IMR-90 (cell line): ENCODE data around the gene ATG10. TPM values are rescaled to one million over a fixed set of nuclear protein-coding genes. Genes with fewer than 3 reads are reported as not detected.

Source experiments
- ATAC-seq: fragments of 200-7000 bp; cut with Tn5 transposase; 2 replicates; pipeline ENCODE4 v1.9.1; 2020; ENCODE audit warnings: low read depth, mild to moderate bottlenecking, moderate library complexity
- BruUV-seq: library from RNA; stranded (reverse); fragments of 400-500 nt; replicated peaks from 2 replicates; lab custom pipeline; 2021; lab: Mats Ljungman, UMichigan
- CTCF ChIA-PET: fragments of 300-600 bp; formaldehyde crosslinking; extraction: SDS; loops from one replicate; lab custom pipeline; 2021; ENCODE audit warnings: antibody characterized with exemption; lab: Yijun Ruan, JAX
- POLR2A ChIA-PET: fragments of 300-600 bp; sonication (Branson Sonifier 250); formaldehyde crosslinking; loops from one replicate; lab custom pipeline; 2022; ENCODE audit warnings: antibody characterized with exemption; ENCODE audit not compliant: unreplicated experiment; lab: Charles Lee
- DNase-seq: peaks from one replicate; pipeline ENCODE4 v3.0.0; 2013
- H2AFZ ChIP-seq: replicated peaks from 2 replicates; pipeline ENCODE3; 2013; ENCODE audit warnings: low read length, mild to moderate bottlenecking; ENCODE audit not compliant: poor library complexity
- H2AK5ac ChIP-seq: 2 replicates; pipeline ENCODE4 v1.6.1; 2013; ENCODE audit warnings: low read depth, low read length, inconsistent platforms
- H2AK9ac ChIP-seq: replicated peaks from 2 replicates; pipeline ENCODE3; 2013; ENCODE audit warnings: mild to moderate bottlenecking, low read depth, low read length, moderate library complexity; ENCODE audit not compliant: poor library complexity
- H2BK120ac ChIP-seq: 2 replicates; pipeline ENCODE4 v1.6.1; 2013; ENCODE audit warnings: low read depth, low read length, inconsistent platforms
- H2BK15ac ChIP-seq: 3 replicates; pipeline ENCODE4 v1.6.1; 2013; ENCODE audit warnings: low read depth, low read length, inconsistent platforms
- H2BK20ac ChIP-seq: 2 replicates; pipeline ENCODE4 v1.6.1; 2013; ENCODE audit warnings: low read depth, mild to moderate bottlenecking, inconsistent platforms, low read length, moderate library complexity
- H2BK5ac ChIP-seq: 2 replicates; pipeline ENCODE4 v1.6.1; 2013; ENCODE audit warnings: mild to moderate bottlenecking, low read depth, low read length, inconsistent platforms; ENCODE audit not compliant: poor library complexity, severe bottlenecking
- H3K14ac ChIP-seq: replicated peaks from 2 replicates; pipeline ENCODE4 v1.6.1; 2013; ENCODE audit warnings: low read depth, low read length, inconsistent platforms
- H3K18ac ChIP-seq: 2 replicates; pipeline ENCODE4 v1.6.1; 2013; ENCODE audit warnings: low read depth, low read length, control low read depth
- H3K23ac ChIP-seq: 2 replicates; pipeline ENCODE4 v1.6.1; 2013; ENCODE audit warnings: low read depth, low read length, inconsistent platforms
- H3K27ac ChIP-seq: 2 replicates; pipeline ENCODE4 v1.5.1; 2013; ENCODE audit warnings: mild to moderate bottlenecking, control low read depth, low read length; ENCODE audit not compliant: insufficient read depth
- H3K27me3 ChIP-seq: 2 replicates; pipeline ENCODE4 v1.6.1; 2013; ENCODE audit warnings: low read length; ENCODE audit not compliant: control insufficient read depth, insufficient read depth
- H3K36me3 ChIP-seq: 2 replicates; pipeline ENCODE4 v1.6.1; 2013; ENCODE audit warnings: low read length, mixed read lengths; ENCODE audit not compliant: control insufficient read depth, insufficient read depth
- H3K4ac ChIP-seq: 2 replicates; pipeline ENCODE4 v1.6.1; 2013; ENCODE audit warnings: low read depth, low read length, inconsistent platforms
- H3K4me1 ChIP-seq: 2 replicates; pipeline ENCODE4 v1.6.1; 2013; ENCODE audit warnings: low read length, mixed read lengths; ENCODE audit not compliant: control insufficient read depth, insufficient read depth
- H3K4me2 ChIP-seq: 2 replicates; pipeline ENCODE4 v1.6.1; 2013; ENCODE audit warnings: low read depth, mild to moderate bottlenecking, control low read depth, low read length, moderate library complexity
- H3K4me3 ChIP-seq: 2 replicates; pipeline ENCODE4 v1.5.1; 2013; ENCODE audit warnings: low read depth, mild to moderate bottlenecking, control low read depth, low read length, moderate library complexity; ENCODE audit not compliant: insufficient read depth
- H3K56ac ChIP-seq: 2 replicates; pipeline ENCODE4 v1.6.1; 2013; ENCODE audit warnings: low read length, inconsistent platforms; ENCODE audit not compliant: insufficient read depth; ENCODE audit errors: extremely low read depth
- H3K79me1 ChIP-seq, 2 experiments: 2 replicates each; pipeline ENCODE4 v1.6.1; 2013; ENCODE audit warnings: low read length in 2 of 2, inconsistent platforms in 1 of 2, low read depth in 1 of 2
- H3K9ac ChIP-seq: 2 replicates; pipeline ENCODE4 v1.6.1; 2013; ENCODE audit warnings: low read depth, low read length, control low read depth
- H3K9me1 ChIP-seq: 2 replicates; pipeline ENCODE4 v1.6.1; 2013; ENCODE audit warnings: low read length, inconsistent platforms; ENCODE audit not compliant: insufficient read depth
- H3K9me3 ChIP-seq: 2 replicates; pipeline ENCODE4 v1.6.1; 2013; ENCODE audit warnings: low read length; ENCODE audit not compliant: control insufficient read depth, insufficient read depth
- H4K20me1 ChIP-seq: 2 replicates; pipeline ENCODE4 v1.6.1; 2013; ENCODE audit warnings: low read length, inconsistent platforms; ENCODE audit not compliant: insufficient read depth
- H4K5ac ChIP-seq: 2 replicates; pipeline ENCODE4 v1.6.1; 2013; ENCODE audit warnings: mild to moderate bottlenecking, low read depth, low read length, control low read depth
- H4K8ac ChIP-seq, 2 experiments: 2 replicates each; pipeline ENCODE4 v1.6.1; 2013; ENCODE audit warnings: low read depth in 2 of 2, low read length in 2 of 2, control low read depth in 1 of 2, inconsistent platforms in 1 of 2
- H4K91ac ChIP-seq: 2 replicates; pipeline ENCODE4 v1.6.1; 2013; ENCODE audit warnings: low read depth, low read length, inconsistent platforms; ENCODE audit not compliant: insufficient read depth
- BHLHE40 ChIP-seq: fragments of 150-350 bp; IDR thresholded peaks from 2 replicates; pipeline ENCODE4 v1.6.1; 2016; ENCODE audit warnings: mild to moderate bottlenecking, low read depth, low read length
- CEBPB ChIP-seq: IDR thresholded peaks from 2 replicates; pipeline ENCODE4 v1.6.1; 2012; ENCODE audit warnings: low read depth, low read length, improper control_type of control experiment
- CHD1 ChIP-seq: IDR thresholded peaks from 2 replicates; pipeline ENCODE4 v1.6.1; 2012; ENCODE audit warnings: low read depth, low read length, improper control_type of control experiment
- FOS ChIP-seq: fragments of 150-350 bp; IDR thresholded peaks from 2 replicates; pipeline ENCODE4 v1.6.1; 2016; ENCODE audit warnings: low read depth, low read length
- MAFK ChIP-seq: IDR thresholded peaks from 2 replicates; pipeline ENCODE4 v1.6.1; 2012; ENCODE audit warnings: low read depth, low read length, improper control_type of control experiment
- MAZ ChIP-seq: IDR thresholded peaks from 2 replicates; pipeline ENCODE4 v1.6.1; 2012; ENCODE audit warnings: low read depth, mild to moderate bottlenecking, low read length, improper control_type of control experiment, moderate library complexity, borderline replicate concordance
- MXI1 ChIP-seq: IDR thresholded peaks from 2 replicates; pipeline ENCODE4 v1.6.1; 2012; ENCODE audit warnings: low read depth, mild to moderate bottlenecking, low read length, moderate library complexity, borderline replicate concordance
- NFE2L2 ChIP-seq: fragments of 150-350 bp; IDR thresholded peaks from 2 replicates; pipeline ENCODE4 v1.6.1; 2016; ENCODE audit warnings: low read depth, mild to moderate bottlenecking, low read length
- POLR2A ChIP-seq: IDR thresholded peaks from 2 replicates; pipeline ENCODE4 v1.6.1; 2012; ENCODE audit warnings: mild to moderate bottlenecking, low read depth, low read length
- RAD21 ChIP-seq: IDR thresholded peaks from 2 replicates; pipeline ENCODE4 v1.6.1; 2012; ENCODE audit warnings: low read length, improper control_type of control experiment
- RCOR1 ChIP-seq: IDR thresholded peaks from 2 replicates; pipeline ENCODE4 v1.6.1; 2012; ENCODE audit warnings: mild to moderate bottlenecking, low read length, improper control_type of control experiment; ENCODE audit not compliant: insufficient replicate concordance
- RFX5 ChIP-seq: IDR thresholded peaks from 2 replicates; pipeline ENCODE4 v1.8.0; 2012; ENCODE audit warnings: low read depth, mild to moderate bottlenecking, low read length, moderate library complexity
- SMC3 ChIP-seq: fragments of 150-350 bp; IDR thresholded peaks from 2 replicates; pipeline ENCODE4 v1.6.1; 2016; ENCODE audit warnings: low read depth, mild to moderate bottlenecking, antibody characterized with exemption, low read length, moderate library complexity
- WGBS, 2 experiments: methylation state at CpG; one replicate each; pipeline versions ENCODE4 v1.1.5 to v1.1.7; 2013; ENCODE audit warnings: missing lambda C conversion rate in 2 of 2; ENCODE audit not compliant: insufficient read length in 1 of 2; ENCODE audit errors: extremely low coverage in 2 of 2; 5-methylcytosine and 5-hydroxymethylcytosine counted together
- dilution Hi-C: fragments of 300-500 bp; cut with HindIII; formaldehyde crosslinking; loops from one replicate; pipeline ENCODE4 v1.14.3; 2018; ENCODE audit warnings: low sequenced_read_pairs; ENCODE audit not compliant: unreplicated experiment
- in situ Hi-C: fragments of 300-500 bp; cut with MboI; formaldehyde crosslinking; loops from 3 replicates; pipeline ENCODE4 v1.14.3; 2019; ENCODE audit warnings: low sequenced_read_pairs, inconsistent platforms, mixed read lengths
- intact Hi-C: fragments of 100-400 bp; cut with micrococcal nuclease; formaldehyde crosslinking; loops from 2 replicates; pipeline ENCODE4 v1.10.0; 2022
- polyA plus RNA-seq, 3 experiments: library from polyadenylated mRNA; depleted of rRNA; stranded (reverse); fragments of >200 nt; gene quantifications; 2 replicates each; pipeline ENCODE4 v1.2.3, GENCODE V29; 2012; ENCODE audit warnings: low replicate concordance in 1 of 3
- total RNA-seq: library from RNA; depleted of rRNA; stranded (reverse); fragments of >200 nt; gene quantifications from 2 replicates; pipeline ENCODE4 v1.2.3, GENCODE V29; 2012
- TF ChIP-seq, protein P1 (sequence below): fragments of 150-350 bp; IDR thresholded peaks from 2 replicates; pipeline ENCODE4 v1.6.1; 2017; ENCODE audit warnings: mild to moderate bottlenecking, antibody characterized with exemption, low read length, low read depth
- TF ChIP-seq, protein P2 (sequence below): conservative IDR thresholded peaks from 2 replicates; pipeline ENCODE4 v1.5.1; 2012; ENCODE audit warnings: mild to moderate bottlenecking, low read depth, low read length, improper control_type of control experiment
- TF ChIP-seq, protein P3 (sequence below): fragments of 150-350 bp; IDR thresholded peaks from 2 replicates; pipeline ENCODE4 v1.6.1; 2016; ENCODE audit warnings: low read depth, mild to moderate bottlenecking, low read length, moderate library complexity, borderline replicate concordance

The ATG10 gene
- total and polyA plus RNA-seq, 2 of the 4 experiments (the other 2 are of a cell fraction): 3.4 to 8.1 TPM

DNA sequence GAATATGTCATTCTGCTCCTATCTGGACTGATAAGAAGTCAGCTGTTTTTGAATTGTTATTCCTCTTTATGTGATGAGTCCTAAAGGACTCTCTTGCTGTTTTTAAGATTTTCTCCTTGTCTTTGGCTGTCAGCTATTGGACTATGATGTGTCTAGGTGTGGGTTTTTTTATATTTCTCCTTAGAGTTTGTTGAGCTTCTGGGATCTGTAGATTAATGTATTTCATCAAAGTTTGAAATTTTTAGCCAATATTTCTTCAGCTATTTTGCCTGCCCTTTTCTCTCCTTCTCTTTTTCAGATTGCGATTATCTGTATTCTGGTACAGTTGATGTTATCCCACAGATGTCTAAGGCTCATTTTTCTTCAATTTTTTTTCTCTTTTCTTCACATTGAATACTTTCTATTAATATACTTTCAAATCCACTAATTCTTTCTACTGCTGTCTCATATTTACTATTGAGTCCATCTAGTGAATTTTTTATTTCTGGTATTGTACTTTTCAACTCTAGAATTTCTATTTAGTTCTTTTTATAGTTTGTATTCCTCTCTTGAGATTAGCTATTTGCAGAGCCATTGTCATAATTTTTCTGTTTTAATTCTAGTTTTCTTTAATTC is 275.2 kb downstream of the ATG10 start:
- Histone ChIP-seq H3K56ac (no peak overlapping the region), H2BK20ac (no peak overlapping the region), H4K8ac (no peak overlapping the region), H2BK15ac (no peak overlapping the region), H4K91ac (no peak overlapping the region), H3K18ac (no peak overlapping the region), H3K4me1 (no peaks in the 10 kb centered on the region), H3K27ac (no peak overlapping the region), H3K23ac (no peak overlapping the region), H2BK120ac (no peak overlapping the region), H3K27me3 (no peaks in the 10 kb centered on the region), H3K4ac (no peak overlapping the region), H3K9me3 (no peaks in the 10 kb centered on the region), H3K4me3 (no peak overlapping the region), H3K9me1 (no peaks in the 10 kb centered on the region), H2AFZ (no peak overlapping the region), H3K4me2 (no peak overlapping the region), H4K20me1 (no peaks in the 10 kb centered on the region), H2AK9ac (no peak overlapping the region), H2AK5ac (no peak overlapping the region), H3K9ac (no peak overlapping the region), H3K79me1 (no peaks in the 10 kb centered on the region), H3K14ac (no peak overlapping the region), H4K5ac (no peak overlapping the region), H3K36me3 (no peaks in the 10 kb centered on the region), H2BK5ac (no peak overlapping the region)
- ChIA-PET CTCF (interaction anchor here (1.1 kb wide), 1 partner anchor 10 kb away, joined by 3 read pairs; no protein-coding TSS in a partner anchor), POLR2A (no interaction called here)
- intact Hi-C loops: no loop called here
- in situ Hi-C loops: no loop called here
- ATAC-seq (no peak), DNase-seq (no peak)
- no TSS peak for BruUV-seq
- TF ChIP-seq POLR2A: no peak
- no peak for TF ChIP-seq CEBPB
- no peak for TF ChIP-seq NFE2L2
- TF ChIP-seq SMC3: no peak
- TF ChIP-seq MXI1: no peak
- TF ChIP-seq, protein P1, sequence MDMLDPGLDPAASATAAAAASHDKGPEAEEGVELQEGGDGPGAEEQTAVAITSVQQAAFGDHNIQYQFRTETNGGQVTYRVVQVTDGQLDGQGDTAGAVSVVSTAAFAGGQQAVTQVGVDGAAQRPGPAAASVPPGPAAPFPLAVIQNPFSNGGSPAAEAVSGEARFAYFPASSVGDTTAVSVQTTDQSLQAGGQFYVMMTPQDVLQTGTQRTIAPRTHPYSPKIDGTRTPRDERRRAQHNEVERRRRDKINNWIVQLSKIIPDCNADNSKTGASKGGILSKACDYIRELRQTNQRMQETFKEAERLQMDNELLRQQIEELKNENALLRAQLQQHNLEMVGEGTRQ: no peak
- TF ChIP-seq RCOR1: no peak
- TF ChIP-seq, protein P2, sequence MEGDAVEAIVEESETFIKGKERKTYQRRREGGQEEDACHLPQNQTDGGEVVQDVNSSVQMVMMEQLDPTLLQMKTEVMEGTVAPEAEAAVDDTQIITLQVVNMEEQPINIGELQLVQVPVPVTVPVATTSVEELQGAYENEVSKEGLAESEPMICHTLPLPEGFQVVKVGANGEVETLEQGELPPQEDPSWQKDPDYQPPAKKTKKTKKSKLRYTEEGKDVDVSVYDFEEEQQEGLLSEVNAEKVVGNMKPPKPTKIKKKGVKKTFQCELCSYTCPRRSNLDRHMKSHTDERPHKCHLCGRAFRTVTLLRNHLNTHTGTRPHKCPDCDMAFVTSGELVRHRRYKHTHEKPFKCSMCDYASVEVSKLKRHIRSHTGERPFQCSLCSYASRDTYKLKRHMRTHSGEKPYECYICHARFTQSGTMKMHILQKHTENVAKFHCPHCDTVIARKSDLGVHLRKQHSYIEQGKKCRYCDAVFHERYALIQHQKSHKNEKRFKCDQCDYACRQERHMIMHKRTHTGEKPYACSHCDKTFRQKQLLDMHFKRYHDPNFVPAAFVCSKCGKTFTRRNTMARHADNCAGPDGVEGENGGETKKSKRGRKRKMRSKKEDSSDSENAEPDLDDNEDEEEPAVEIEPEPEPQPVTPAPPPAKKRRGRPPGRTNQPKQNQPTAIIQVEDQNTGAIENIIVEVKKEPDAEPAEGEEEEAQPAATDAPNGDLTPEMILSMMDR: no peak
- TF ChIP-seq, protein P3, sequence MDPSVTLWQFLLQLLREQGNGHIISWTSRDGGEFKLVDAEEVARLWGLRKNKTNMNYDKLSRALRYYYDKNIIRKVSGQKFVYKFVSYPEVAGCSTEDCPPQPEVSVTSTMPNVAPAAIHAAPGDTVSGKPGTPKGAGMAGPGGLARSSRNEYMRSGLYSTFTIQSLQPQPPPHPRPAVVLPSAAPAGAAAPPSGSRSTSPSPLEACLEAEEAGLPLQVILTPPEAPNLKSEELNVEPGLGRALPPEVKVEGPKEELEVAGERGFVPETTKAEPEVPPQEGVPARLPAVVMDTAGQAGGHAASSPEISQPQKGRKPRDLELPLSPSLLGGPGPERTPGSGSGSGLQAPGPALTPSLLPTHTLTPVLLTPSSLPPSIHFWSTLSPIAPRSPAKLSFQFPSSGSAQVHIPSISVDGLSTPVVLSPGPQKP: no peak
- TF ChIP-seq BHLHE40: no peak
- TF ChIP-seq FOS: no peak
- no peak for TF ChIP-seq MAZ
- TF ChIP-seq MAFK: no peak
- no peak for TF ChIP-seq RFX5
- TF ChIP-seq RAD21: no peak
- no peak for TF ChIP-seq CHD1
- dilution Hi-C loops: no loop called here
- no CpG with 5 or more reads among the region's 1 CpG for WGBS, 2 experiments
